ENCODE measurements around the gene NUDT2. TPM values are rescaled to one million over a fixed set of nuclear protein-coding genes. Genes with fewer than 3 reads are reported as not detected.

Gene NUDT2
- total RNA-seq, 1 experiment from 2014 or later = 14.4 TPM

- H3K27ac Mint-ChIP-seq (ENCODE audit: unreplicated experiment) = no peak overlapping the region
- H3K9me3 Mint-ChIP-seq (ENCODE audit: unreplicated experiment) = no peaks in the 10 kb centered on the region
- no TSS peak for BruUV-seq (replicated peaks)
- no peaks in the 10 kb centered on the region for H3K9me3 ChIP-seq
- peaks cover 6% of the 10 kb centered on the region for H3K36me3 Mint-ChIP-seq (ENCODE audit: insufficient read depth, unreplicated experiment)
- H3K4me1 ChIP-seq = peaks cover 19% of the 10 kb centered on the region
- ChIA-PET POLR2A (no interaction called here), CTCF (interaction anchor here (1.9 to 7.5 kb wide), 2 partner anchors 24 to 47 kb away, joined by 9 to 105 read pairs; no protein-coding TSS in a partner anchor)
- H3K4me1 Mint-ChIP-seq (ENCODE audit: low read depth, unreplicated experiment) = peaks cover 27% of the 10 kb centered on the region
- no peaks in the 10 kb centered on the region for H3K27me3 Mint-ChIP-seq (ENCODE audit: insufficient read depth, unreplicated experiment)
- no peaks in the 10 kb centered on the region for H3K27me3 ChIP-seq (replicated peaks; ENCODE audit: control insufficient read depth, insufficient read depth, low read length)
- no peak overlapping the region; the same call in 1 of the 2 replicates for H3K4me3 ChIP-seq (ENCODE audit: low read depth, low read length)
- intact Hi-C loops (cut with micrococcal nuclease; ENCODE audit: unreplicated experiment) = no loop called here
- no peak for DNase-seq
- TF ChIP-seq CTCF (IDR thresholded peaks at IDR 0.05; ENCODE audit: insufficient read depth in 1 of 2, low read depth in 1 of 2, low read length in 1 of 2, severe bottlenecking in 1 of 2, unreplicated experiment in 1 of 2) = no peak
- no peaks in the 10 kb centered on the region for H3K36me3 ChIP-seq (ENCODE audit: control insufficient read depth, insufficient read depth, low read length)
- peak overlapping the region; percentile 49 for H3K4me3 Mint-ChIP-seq (ENCODE audit: unreplicated experiment)
These were observed 50.7 kb downstream of the NUDT2 start for GRCh38 chr9:34380034-34380510.

DNA sequence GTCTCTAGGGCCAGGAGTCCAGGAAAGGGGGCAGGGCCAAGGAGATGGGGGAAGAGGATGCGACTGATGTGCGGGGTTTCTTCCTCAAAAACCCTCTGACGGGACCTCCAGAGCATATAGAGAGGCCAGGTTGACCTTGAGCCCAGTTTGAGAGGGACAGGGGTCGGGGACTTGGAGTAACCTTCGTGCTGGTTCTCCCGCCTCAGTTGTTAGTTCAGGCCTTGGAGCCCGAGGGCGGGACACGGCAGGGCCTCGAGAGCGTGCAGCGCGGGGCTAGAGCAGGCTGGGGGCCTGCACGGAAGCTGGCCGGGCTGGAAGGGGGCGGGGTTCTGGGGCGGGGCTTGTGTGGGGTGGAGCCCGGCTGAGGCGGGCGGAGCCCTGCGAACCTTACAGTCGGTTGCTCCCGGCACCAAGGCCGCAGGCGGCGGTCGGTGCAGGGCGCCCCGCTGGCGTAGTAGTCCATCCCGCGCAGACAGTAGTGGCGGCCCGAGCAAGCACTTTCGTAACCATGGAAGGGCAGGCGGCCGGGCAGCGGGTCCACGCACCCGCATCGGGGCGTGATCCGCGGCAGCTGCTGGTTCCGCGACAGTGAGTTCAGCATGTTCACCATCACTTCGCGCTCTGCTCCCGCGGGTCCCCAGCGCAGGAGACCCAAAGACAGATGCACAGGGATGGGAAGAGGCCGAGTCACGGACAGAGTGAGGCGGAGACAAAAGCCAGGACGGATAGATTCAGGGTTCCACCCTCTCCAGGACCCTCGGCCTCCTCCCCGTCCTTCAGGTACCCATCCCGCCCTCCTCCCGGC, 51.3 kb downstream of the NUDT2 start:
- DNase-seq = peak; percentile 63 to 75
- intact Hi-C loops (cut with micrococcal nuclease; ENCODE audit: unreplicated experiment) = no loop called here
- Mint-ChIP-seq H3K4me1 (ENCODE audit: low read depth, unreplicated experiment) (peaks cover 22% of the 10 kb centered on the region), H3K27me3 (ENCODE audit: insufficient read depth, unreplicated experiment) (no peaks in the 10 kb centered on the region), H3K9me3 (ENCODE audit: unreplicated experiment) (no peaks in the 10 kb centered on the region), H3K27ac (ENCODE audit: unreplicated experiment) (no peak overlapping the region), H3K4me3 (ENCODE audit: unreplicated experiment) (peak overlapping the region; percentile 49), H3K36me3 (ENCODE audit: insufficient read depth, unreplicated experiment) (peaks cover 6% of the 10 kb centered on the region)
- Histone ChIP-seq H3K36me3 (ENCODE audit: control insufficient read depth, insufficient read depth, low read length) (no peaks in the 10 kb centered on the region), H3K4me3 (ENCODE audit: low read depth, low read length) (peak overlapping the region; percentile 32), H3K4me1 (peaks cover 13% of the 10 kb centered on the region), H3K27me3 (replicated peaks; ENCODE audit: control insufficient read depth, insufficient read depth, low read length) (no peaks in the 10 kb centered on the region), H3K9me3 (no peaks in the 10 kb centered on the region)
- BruUV-seq (replicated peaks) = no TSS peak
- no peak for TF ChIP-seq CTCF (IDR thresholded peaks at IDR 0.05; ENCODE audit: insufficient read depth in 1 of 2, low read depth in 1 of 2, low read length in 1 of 2, severe bottlenecking in 1 of 2, unreplicated experiment in 1 of 2)
- ChIA-PET POLR2A (interaction anchor here (0.5 kb wide), 1 partner anchor 72 kb away, joined by 5 read pairs; no protein-coding TSS in a partner anchor), CTCF (interaction anchor here (1.9 to 7.5 kb wide), 2 partner anchors 23 to 48 kb away, joined by 9 to 105 read pairs; no protein-coding TSS in a partner anchor)

DNA sequence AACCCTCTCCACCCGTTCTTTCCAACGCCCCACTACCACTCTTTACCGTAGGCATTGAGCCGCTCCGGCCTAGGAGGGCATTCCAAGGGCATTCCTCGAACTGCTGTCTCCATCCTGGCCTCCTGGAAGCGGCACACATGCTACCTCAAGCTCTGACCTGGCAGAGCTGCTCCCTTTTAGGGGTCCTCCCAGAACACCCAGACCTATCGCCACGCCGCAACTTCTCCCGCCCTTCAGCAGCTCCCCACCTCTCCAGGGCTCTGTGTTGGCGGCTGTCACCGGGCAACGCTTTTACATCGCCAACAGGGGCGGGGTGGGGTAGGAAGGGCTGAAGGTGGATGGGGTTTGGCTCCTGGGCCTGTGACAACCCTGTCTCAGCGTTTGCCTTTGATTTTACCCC, 52.0 kb downstream of the NUDT2 start:
- no peaks in the 10 kb centered on the region for H3K9me3 ChIP-seq
- POLR2A ChIA-PET = no interaction called here
- BruUV-seq (replicated peaks) = no TSS peak
- no peaks in the 10 kb centered on the region for H3K9me3 Mint-ChIP-seq (ENCODE audit: unreplicated experiment)
- no peak overlapping the region; the same call in 1 of the 2 replicates for H3K4me3 ChIP-seq (ENCODE audit: low read depth, low read length)
- intact Hi-C loops (cut with micrococcal nuclease; ENCODE audit: unreplicated experiment) = no loop called here
- no peak for TF ChIP-seq CTCF (IDR thresholded peaks at IDR 0.05; ENCODE audit: insufficient read depth in 1 of 2, low read depth in 1 of 2, low read length in 1 of 2, severe bottlenecking in 1 of 2, unreplicated experiment in 1 of 2)
- H3K36me3 ChIP-seq (ENCODE audit: control insufficient read depth, insufficient read depth, low read length) = no peaks in the 10 kb centered on the region
- no peak for DNase-seq
- no peaks in the 10 kb centered on the region for H3K27me3 ChIP-seq (replicated peaks; ENCODE audit: control insufficient read depth, insufficient read depth, low read length)
- peaks cover 22% of the 10 kb centered on the region for H3K4me1 Mint-ChIP-seq (ENCODE audit: low read depth, unreplicated experiment)
- H3K36me3 Mint-ChIP-seq (ENCODE audit: insufficient read depth, unreplicated experiment) = no peaks in the 10 kb centered on the region
- CTCF ChIA-PET = no interaction called here
- H3K27me3 Mint-ChIP-seq (ENCODE audit: insufficient read depth, unreplicated experiment) = no peaks in the 10 kb centered on the region
- H3K4me3 Mint-ChIP-seq (ENCODE audit: unreplicated experiment) = peak overlapping the region; percentile 49
- peaks cover 11% of the 10 kb centered on the region for H3K4me1 ChIP-seq
- H3K27ac Mint-ChIP-seq (ENCODE audit: unreplicated experiment) = no peak overlapping the region
